ENCODE results near the gene PNO1. TPM values are rescaled to one million over a fixed set of nuclear protein-coding genes. Genes with fewer than 3 reads are reported as not detected.

Gene PNO1
- 11.3 and 19.5 TPM in 2 replicates for total RNA-seq

DNA sequence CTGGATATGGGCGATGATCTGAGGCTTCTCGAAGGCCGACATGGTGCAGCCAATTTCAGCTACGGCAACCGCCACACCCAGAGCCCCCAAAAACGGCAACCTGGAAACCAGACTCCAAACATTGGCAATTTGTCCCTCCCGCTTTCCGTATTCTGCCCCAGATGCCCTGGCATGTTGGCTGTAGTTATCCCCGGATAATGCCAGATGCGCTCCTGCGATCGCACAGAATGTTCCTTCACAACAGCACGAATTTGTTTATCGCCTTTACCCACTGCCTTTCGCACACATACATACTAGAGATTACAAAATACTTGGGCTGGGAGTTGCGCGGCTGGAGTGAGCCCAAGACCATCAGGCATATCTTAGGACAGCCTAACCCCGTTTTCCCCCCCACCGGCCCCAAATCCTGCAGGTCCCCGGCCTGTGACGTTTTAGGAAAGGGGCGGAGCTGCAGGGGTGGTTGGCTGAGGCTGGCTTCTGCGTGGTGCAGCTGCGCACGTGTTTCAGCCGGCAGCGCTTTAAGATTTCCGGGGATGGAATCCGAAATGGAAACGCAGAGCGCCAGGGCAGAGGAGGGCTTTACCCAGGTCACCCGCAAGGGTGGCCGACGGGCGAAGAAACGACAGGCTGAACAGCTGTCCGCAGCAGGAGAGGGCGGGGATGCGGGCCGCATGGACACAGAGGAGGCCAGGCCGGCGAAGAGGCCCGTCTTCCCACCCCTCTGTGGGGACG is at the start of gene PNO1:
Gene PNO1 (plus strand): TSS at position 487 of the 732 bp plus-strand sequence. CDS start 47 bp downstream, at position 534.

Other genes with a start within 250 kb of the PNO1 start
- 29.1 and 29.9 TPM in 2 replicates for gene C1D, start 94.9 kb upstream of the PNO1 start, total RNA-seq
- gene PPP3R1, start 94.6 kb downstream of the PNO1 start, total RNA-seq = 29.9 and 36.5 TPM in 2 replicates
- gene CNRIP1, start 162.1 kb downstream of the PNO1 start, total RNA-seq = 25.4 and 39.2 TPM in 2 replicates
- not detected in 2 replicates for gene PLEK, start 207.4 kb downstream of the PNO1 start, total RNA-seq